HL-60/S4 (cell line): Measurements from ENCODE around the gene LYPD6B.

ENCODE experiments used
- in situ Hi-C: fragments of 300-500 bp; cut with MboI; formaldehyde crosslinking; loops from 2 replicates; pipeline ENCODE4 v1.14.3; 2022; ENCODE audit warnings: low sequenced_read_pairs

Gene LYPD6B

GRCh38 chr2:149183187-149183586 is 144.7 kb downstream of the LYPD6B start:
- in situ Hi-C loops, result no loop called here

- in situ Hi-C loops, result no loop called here
Measured at GRCh38 chr2:149184991-149185390, 146.5 kb downstream of the LYPD6B start.

GRCh38 chr2:149185942-149186490 is 147.5 kb downstream of the LYPD6B start:
- in situ Hi-C loops, result no loop called here

GRCh38 chr2:149187057-149187456 is 148.6 kb downstream of the LYPD6B start:
- in situ Hi-C loops, result no loop called here

- in situ Hi-C loops, result no loop called here
Measured at GRCh38 chr2:149188291-149188690, 149.8 kb downstream of the LYPD6B start.

GRCh38 chr2:149189769-149190168 is 151.3 kb downstream of the LYPD6B start:
- in situ Hi-C loops, result no loop called here

GRCh38 chr2:149191915-149192314 is 153.4 kb downstream of the LYPD6B start:
- in situ Hi-C loops, result no loop called here

- in situ Hi-C loops, result no loop called here
Measured at GRCh38 chr2:149192427-149192826, 153.9 kb downstream of the LYPD6B start.

- in situ Hi-C loops, result no loop called here
Measured at GRCh38 chr2:149200109-149200520, 161.6 kb downstream of the LYPD6B start.

GRCh38 chr2:149204686-149205085 is 166.2 kb downstream of the LYPD6B start:
- in situ Hi-C loops, result no loop called here

GRCh38 chr2:149205143-149205542 is 166.6 kb downstream of the LYPD6B start:
- in situ Hi-C loops, result no loop called here

- in situ Hi-C loops, result no loop called here
Measured at GRCh38 chr2:149213764-149214493, 175.4 kb downstream of the LYPD6B start.

- in situ Hi-C loops, result no loop called here
Measured at GRCh38 chr2:149218497-149218896, 180.0 kb downstream of the LYPD6B start.

- in situ Hi-C loops, result no loop called here
Measured at GRCh38 chr2:149219856-149220255, 181.4 kb downstream of the LYPD6B start.

GRCh38 chr2:149221002-149221401 is 182.5 kb downstream of the LYPD6B start:
- in situ Hi-C loops, result no loop called here

- in situ Hi-C loops, result no loop called here
Measured at GRCh38 chr2:149221898-149222297, 183.4 kb downstream of the LYPD6B start.

GRCh38 chr2:149223472-149224095 is 185.1 kb downstream of the LYPD6B start:
- in situ Hi-C loops, result no loop called here

- in situ Hi-C loops, result no loop called here
Measured at GRCh38 chr2:149224543-149224942, 186.0 kb downstream of the LYPD6B start.

- in situ Hi-C loops, result no loop called here
Measured at GRCh38 chr2:149225446-149225845, 186.9 kb downstream of the LYPD6B start.

GRCh38 chr2:149226790-149227189 is 188.3 kb downstream of the LYPD6B start:
- in situ Hi-C loops, result no loop called here

- in situ Hi-C loops, result no loop called here
Measured at GRCh38 chr2:149235816-149236375, 197.4 kb downstream of the LYPD6B start.

- in situ Hi-C loops, result no loop called here
Measured at GRCh38 chr2:149236410-149236809, 197.9 kb downstream of the LYPD6B start.
